ENCODE results near the gene ATG10. TPM values are rescaled to one million over a fixed set of nuclear protein-coding genes. Genes with fewer than 3 reads are reported as not detected.

The ATG10 gene
- total RNA-seq, 1 donor from 2014 or later, result 4.3 TPM

- no peak overlapping the region for H3K27ac ChIP-seq (ENCODE audit: low read depth, low read length)
- no peaks in the 10 kb centered on the region for H3K27me3 ChIP-seq (ENCODE audit: insufficient read depth, low read length)
- no peaks in the 10 kb centered on the region for H4K20me1 ChIP-seq (ENCODE audit: insufficient read depth, low read length)
- no peaks in the 10 kb centered on the region for H3K79me2 ChIP-seq (ENCODE audit: insufficient read depth, low read length)
- no peak overlapping the region for H3K4me3 ChIP-seq (ENCODE audit: insufficient read depth, low read depth, low read length)
- no peaks in the 10 kb centered on the region for H3K9me3 ChIP-seq (ENCODE audit: insufficient read depth, low read depth, low read length)
- no peaks in the 10 kb centered on the region for H3K36me3 ChIP-seq (ENCODE audit: insufficient read depth, low read length)
- Mint-ChIP-seq H3K36me3 (ENCODE audit: low read depth, unreplicated experiment) (no peaks in the 10 kb centered on the region), H3K4me1 (ENCODE audit: low read depth, unreplicated experiment) (peaks cover 12% of the 10 kb centered on the region), H3K4me3 (ENCODE audit: unreplicated experiment) (no peak overlapping the region), H3K27ac (ENCODE audit: unreplicated experiment) (no peak overlapping the region), H3K9me3 (ENCODE audit: unreplicated experiment) (no peaks in the 10 kb centered on the region), H3K27me3 (ENCODE audit: low read depth, unreplicated experiment) (no peaks in the 10 kb centered on the region)
- no peak overlapping the region for H2AFZ ChIP-seq (ENCODE audit: low read depth, low read length)
- DNase-seq (ENCODE audit: low read depth), result peak; percentile 36
- no peaks in the 10 kb centered on the region for H3K4me1 ChIP-seq (ENCODE audit: insufficient read depth, low read length)
- no peak overlapping the region for H3K9ac ChIP-seq (ENCODE audit: low read length)
- H3K4me2 ChIP-seq (ENCODE audit: low read length), result no peak overlapping the region
- TF ChIP-seq EZH2 (IDR thresholded peaks at IDR 0.05; ENCODE audit: insufficient read depth, low read length) (no peak), CTCF (IDR thresholded peaks at IDR 0.05; ENCODE audit: insufficient read depth, low read depth, low read length) (no peak)
- FAIRE-seq, result no peak
Measured at GRCh38 chr5:82295144-82295543, 323.3 kb downstream of the ATG10 start.

GRCh38 chr5:82295959-82296531 is 324.2 kb downstream of the ATG10 start:
- Histone ChIP-seq H3K4me3 (ENCODE audit: insufficient read depth, low read depth, low read length) (no peak overlapping the region), H4K20me1 (ENCODE audit: insufficient read depth, low read length) (no peaks in the 10 kb centered on the region), H3K4me1 (ENCODE audit: insufficient read depth, low read length) (no peaks in the 10 kb centered on the region), H3K36me3 (ENCODE audit: insufficient read depth, low read length) (no peaks in the 10 kb centered on the region), H3K79me2 (ENCODE audit: insufficient read depth, low read length) (no peaks in the 10 kb centered on the region), H3K4me2 (ENCODE audit: low read length) (no peak overlapping the region), H3K9me3 (ENCODE audit: insufficient read depth, low read depth, low read length) (no peaks in the 10 kb centered on the region), H3K27me3 (ENCODE audit: insufficient read depth, low read length) (no peaks in the 10 kb centered on the region), H3K9ac (ENCODE audit: low read length) (no peak overlapping the region), H3K27ac (ENCODE audit: low read depth, low read length) (no peak overlapping the region), H2AFZ (ENCODE audit: low read depth, low read length) (no peak overlapping the region)
- Mint-ChIP-seq H3K4me1 (ENCODE audit: low read depth, unreplicated experiment) (peaks cover 12% of the 10 kb centered on the region), H3K27me3 (ENCODE audit: low read depth, unreplicated experiment) (no peaks in the 10 kb centered on the region), H3K27ac (ENCODE audit: unreplicated experiment) (no peak overlapping the region), H3K36me3 (ENCODE audit: low read depth, unreplicated experiment) (no peaks in the 10 kb centered on the region), H3K9me3 (ENCODE audit: unreplicated experiment) (no peaks in the 10 kb centered on the region), H3K4me3 (ENCODE audit: unreplicated experiment) (no peak overlapping the region)
- TF ChIP-seq CTCF (IDR thresholded peaks at IDR 0.05; ENCODE audit: insufficient read depth, low read depth, low read length), result no peak
- no peak for TF ChIP-seq EZH2 (IDR thresholded peaks at IDR 0.05; ENCODE audit: insufficient read depth, low read length)
- no peak for DNase-seq (ENCODE audit: low read depth)
- no peak for FAIRE-seq

GRCh38 chr5:82296929-82297328 is 325.1 kb downstream of the ATG10 start:
- H3K27ac Mint-ChIP-seq (ENCODE audit: unreplicated experiment), result no peak overlapping the region
- no peak for TF ChIP-seq CTCF (IDR thresholded peaks at IDR 0.05; ENCODE audit: insufficient read depth, low read depth, low read length)
- no peak overlapping the region for H3K4me2 ChIP-seq (ENCODE audit: low read length)

More at GRCh38 chr5:82296929-82297328, 325.1 kb downstream of the ATG10 start:
- H3K4me1 Mint-ChIP-seq (ENCODE audit: low read depth, unreplicated experiment), result peaks cover 12% of the 10 kb centered on the region
- Histone ChIP-seq H3K9me3 (ENCODE audit: insufficient read depth, low read depth, low read length) (no peaks in the 10 kb centered on the region), H3K27me3 (ENCODE audit: insufficient read depth, low read length) (no peaks in the 10 kb centered on the region), H3K36me3 (ENCODE audit: insufficient read depth, low read length) (no peaks in the 10 kb centered on the region), H3K79me2 (ENCODE audit: insufficient read depth, low read length) (no peaks in the 10 kb centered on the region), H3K4me1 (ENCODE audit: insufficient read depth, low read length) (no peaks in the 10 kb centered on the region), H3K4me3 (ENCODE audit: insufficient read depth, low read depth, low read length) (no peak overlapping the region), H3K27ac (ENCODE audit: low read depth, low read length) (no peak overlapping the region), H3K9ac (ENCODE audit: low read length) (no peak overlapping the region), H2AFZ (ENCODE audit: low read depth, low read length) (no peak overlapping the region), H4K20me1 (ENCODE audit: insufficient read depth, low read length) (no peaks in the 10 kb centered on the region)
- H3K27me3 Mint-ChIP-seq (ENCODE audit: low read depth, unreplicated experiment), result no peaks in the 10 kb centered on the region
- no peak overlapping the region for H3K4me3 Mint-ChIP-seq (ENCODE audit: unreplicated experiment)
- DNase-seq (ENCODE audit: low read depth), result no peak
- H3K9me3 Mint-ChIP-seq (ENCODE audit: unreplicated experiment), result no peaks in the 10 kb centered on the region
- no peak for FAIRE-seq
- H3K36me3 Mint-ChIP-seq (ENCODE audit: low read depth, unreplicated experiment), result no peaks in the 10 kb centered on the region

Measured in astrocyte (in vitro differentiated cells and primary cell).